H9 (cell line): ENCODE measurements around the gene GGA1. TPM values are rescaled to one million over a fixed set of nuclear protein-coding genes. Genes with fewer than 3 reads are reported as not detected.

ENCODE experiments used
- DNase-seq: peaks from one replicate; pipeline ENCODE4 v3.0.0-alpha.2; 2017
- H2AFZ ChIP-seq: one replicate; pipeline ENCODE4 v1.6.1; 2013; ENCODE audit warnings: mild to moderate bottlenecking, low read length, control low read depth, moderate library complexity
- H2AK5ac ChIP-seq: 2 replicates; pipeline ENCODE4 v1.6.1; 2013; ENCODE audit warnings: low read length, control low read depth, mixed read lengths; ENCODE audit not compliant: insufficient read length
- H2BK120ac ChIP-seq: one replicate; pipeline ENCODE4 v1.6.1; 2013; ENCODE audit warnings: low read depth, mild to moderate bottlenecking, low read length, control low read depth, inconsistent platforms; ENCODE audit not compliant: poor library complexity, severe bottlenecking
- H2BK12ac ChIP-seq: 2 replicates; pipeline ENCODE4 v1.6.1; 2013; ENCODE audit warnings: low read length, control low read depth, mixed read lengths, low read depth; ENCODE audit not compliant: insufficient read length
- H2BK15ac ChIP-seq: 2 replicates; pipeline ENCODE4 v1.6.1; 2013; ENCODE audit warnings: low read depth, low read length, control low read depth
- H2BK20ac ChIP-seq: one replicate; pipeline ENCODE4 v1.6.1; 2013; ENCODE audit warnings: low read depth, mild to moderate bottlenecking, low read length, control low read depth, inconsistent platforms; ENCODE audit not compliant: poor library complexity, severe bottlenecking
- H2BK5ac ChIP-seq: 2 replicates; pipeline ENCODE4 v1.6.1; 2013; ENCODE audit warnings: low read length, control low read depth, mixed read lengths; ENCODE audit not compliant: insufficient read length
- H3K14ac ChIP-seq: 2 replicates; pipeline ENCODE4 v1.6.1; 2013; ENCODE audit warnings: low read length, control low read depth; ENCODE audit not compliant: insufficient read depth
- H3K18ac ChIP-seq: 2 replicates; pipeline ENCODE4 v1.6.1; 2013; ENCODE audit warnings: low read depth, mild to moderate bottlenecking, mixed read lengths, low read length, control low read depth; ENCODE audit not compliant: insufficient read length
- H3K23ac ChIP-seq: 2 replicates; pipeline ENCODE4 v1.6.1; 2013; ENCODE audit warnings: low read length, control low read depth, mixed read lengths, low read depth; ENCODE audit not compliant: insufficient read length
- H3K23me2 ChIP-seq: 2 replicates; pipeline ENCODE4 v1.6.1; 2013; ENCODE audit warnings: low read depth, mild to moderate bottlenecking, mixed read lengths, low read length, control low read depth; ENCODE audit not compliant: insufficient read length, poor library complexity, severe bottlenecking
- H3K27ac ChIP-seq: 2 replicates; pipeline ENCODE4 v1.5.1; 2013; ENCODE audit warnings: low read length, control low read depth, mixed read lengths, low read depth; ENCODE audit not compliant: insufficient read length
- H3K27me3 ChIP-seq: 2 replicates; pipeline ENCODE4 v1.6.1; 2013; ENCODE audit warnings: low read length, control low read depth, inconsistent platforms; ENCODE audit not compliant: insufficient read depth
- H3K4ac ChIP-seq: 2 replicates; pipeline ENCODE4 v1.6.1; 2013; ENCODE audit warnings: low read depth, mild to moderate bottlenecking, control low read depth, inconsistent platforms, low read length, moderate library complexity
- H3K4me1 ChIP-seq: 2 replicates; pipeline ENCODE4 v1.6.1; 2013; ENCODE audit warnings: low read length, control low read depth, inconsistent platforms; ENCODE audit not compliant: insufficient read depth
- H3K4me2 ChIP-seq: 2 replicates; pipeline ENCODE4 v1.6.1; 2013; ENCODE audit warnings: low read length, control low read depth, mixed read lengths; ENCODE audit not compliant: insufficient read length, insufficient read depth
- H3K56ac ChIP-seq: 2 replicates; pipeline ENCODE4 v1.6.1; 2013; ENCODE audit warnings: low read depth, mild to moderate bottlenecking, mixed read lengths, low read length, control low read depth; ENCODE audit not compliant: insufficient read length
- H3K79me1 ChIP-seq: 2 replicates; pipeline ENCODE4 v1.6.1; 2013; ENCODE audit warnings: low read depth, mild to moderate bottlenecking, moderate library complexity, low read length, control low read depth, inconsistent platforms; ENCODE audit not compliant: insufficient read depth, poor library complexity, severe bottlenecking
- H3K79me2 ChIP-seq: 2 replicates; pipeline ENCODE4 v1.6.1; 2013; ENCODE audit warnings: low read length, control low read depth, inconsistent platforms; ENCODE audit not compliant: insufficient read depth
- H3K9ac ChIP-seq: 2 replicates; pipeline ENCODE4 v1.6.1; 2013; ENCODE audit warnings: low read length, control low read depth, mixed read lengths; ENCODE audit not compliant: insufficient read length; ENCODE audit errors: extremely low read depth
- H3K9me3 ChIP-seq: one replicate; pipeline ENCODE4 v1.6.1; 2013; ENCODE audit warnings: low read depth, low read length, inconsistent platforms; ENCODE audit not compliant: control insufficient read depth
- H3T11ph ChIP-seq: one replicate; pipeline ENCODE4 v1.6.1; 2013; ENCODE audit warnings: mild to moderate bottlenecking, low read length, control low read depth, inconsistent platforms
- H4K20me1 ChIP-seq: one replicate; pipeline ENCODE4 v1.6.1; 2013; ENCODE audit not compliant: control insufficient read depth, insufficient read length, insufficient read depth
- H4K5ac ChIP-seq: 2 replicates; pipeline ENCODE4 v1.6.1; 2013; ENCODE audit warnings: low read depth, mild to moderate bottlenecking, mixed read lengths, low read length, control low read depth; ENCODE audit not compliant: insufficient read length
- H4K8ac ChIP-seq: replicated peaks from 2 replicates; pipeline ENCODE4 v1.6.1; 2013; ENCODE audit warnings: low read length, control low read depth, mixed read lengths, low read depth; ENCODE audit not compliant: insufficient read length
- H4K91ac ChIP-seq: 2 replicates; pipeline ENCODE4 v1.6.1; 2013; ENCODE audit warnings: low read depth, mild to moderate bottlenecking, moderate library complexity, mixed read lengths, low read length, control low read depth; ENCODE audit not compliant: insufficient read length
- H3K27ac Mint-ChIP-seq, 3 experiments: 2 replicates in 2 of 3; 3 replicates in 1 of 3; pipeline ENCODE4 v1.8.0; 2020 to 2021; ENCODE audit warnings: mixed read lengths in 3 of 3, mild to moderate bottlenecking in 1 of 3, moderate library complexity in 1 of 3
- H3K27me3 Mint-ChIP-seq: 2 replicates; pipeline ENCODE4 v1.8.0; 2021; ENCODE audit warnings: low read depth, mild to moderate bottlenecking, moderate library complexity, mixed read lengths
- H3K36me3 Mint-ChIP-seq, 3 experiments: 2 replicates in 2 of 3; 3 replicates in 1 of 3; pipeline ENCODE4 v1.8.0; 2020 to 2021; ENCODE audit warnings: low read depth in 3 of 3, mixed read lengths in 3 of 3; ENCODE audit not compliant: insufficient read depth in 1 of 3
- H3K4me1 Mint-ChIP-seq, 2 experiments: 2 replicates each; pipeline ENCODE4 v1.8.0; 2020; ENCODE audit warnings: mixed read lengths in 2 of 2
- H3K4me3 Mint-ChIP-seq, 2 experiments: 2 replicates in 1 of 2; 3 replicates in 1 of 2; pipeline ENCODE4 v1.8.0; 2020 to 2021; ENCODE audit warnings: mild to moderate bottlenecking in 2 of 2, mixed read lengths in 2 of 2, moderate library complexity in 1 of 2
- H3K9me3 Mint-ChIP-seq, 2 experiments: 2 replicates in 1 of 2; 3 replicates in 1 of 2; pipeline ENCODE4 v1.8.0; 2020; ENCODE audit warnings: mild to moderate bottlenecking in 2 of 2, mixed read lengths in 2 of 2, moderate library complexity in 1 of 2
- WGBS: extraction: QIAGEN DNeasy Blood & Tissue Kit; methylation state at CpG from one replicate; pipeline ENCODE4 v1.1.7; 2013; ENCODE audit warnings: missing lambda C conversion rate, low lambda C conversion rate, mixed read lengths; ENCODE audit not compliant: insufficient read length; ENCODE audit errors: extremely low coverage; 5-methylcytosine and 5-hydroxymethylcytosine counted together
- total RNA-seq: library from RNA; stranded (reverse); gene quantifications from 2 replicates; pipeline ENCODE4 v1.2.1, GENCODE V29; 2021
- TF ChIP-seq, protein P1 (sequence below): fragments of 200-600 bp; sonication (generic); conservative IDR thresholded peaks from 3 replicates; pipeline ENCODE4 v1.8.0; 2021; ENCODE audit warnings: antibody characterized with exemption, mild to moderate bottlenecking

The GGA1 gene
- total RNA-seq, 1 experiment from 2014 or later = 61.7 TPM

DNA sequence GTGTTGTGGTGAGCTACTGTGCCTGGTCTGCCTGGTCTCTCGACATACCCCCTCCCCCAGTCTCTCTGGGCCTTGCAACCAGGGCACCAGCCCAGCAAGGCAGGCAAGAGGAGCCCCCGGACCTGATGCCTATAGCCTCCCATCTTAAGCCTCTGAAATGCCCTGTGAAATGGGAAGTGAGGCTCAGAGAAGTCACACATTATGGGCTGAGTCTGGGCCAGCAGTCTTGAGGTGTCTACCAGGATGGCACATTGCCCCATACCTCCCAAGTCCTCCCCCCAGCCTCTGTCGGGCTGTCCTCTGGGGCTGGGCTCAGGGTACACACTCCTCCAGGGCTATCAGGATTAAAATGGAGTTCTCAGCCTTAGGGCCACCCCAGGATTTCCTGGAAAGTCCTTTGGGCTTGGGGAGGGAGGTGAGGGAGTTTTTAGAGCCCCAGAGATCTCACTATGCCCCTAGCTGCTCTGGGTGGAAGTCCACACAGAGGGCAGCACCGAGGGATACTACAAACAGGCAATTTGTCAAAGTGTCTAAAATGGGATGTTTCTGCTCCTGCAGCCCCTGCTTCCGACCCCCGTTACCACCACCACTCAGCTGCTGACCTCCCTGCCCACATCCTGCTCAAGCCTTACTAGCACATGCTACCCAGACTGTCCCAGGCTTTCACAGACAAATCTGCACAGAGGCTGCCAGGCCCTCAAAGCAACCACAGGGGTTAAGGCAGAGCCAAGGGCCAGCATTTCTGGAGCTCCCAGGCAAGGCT lies 27.7 kb downstream of the GGA1 start:
- H3K27ac Mint-ChIP-seq = peak overlapping the region in 2 of 3 experiments; percentile 65 to 75; a peak in 2 of 7 replicates
- no peak overlapping the region; a peak in 1 of 5 replicates for H3K4me3 Mint-ChIP-seq
- no peaks in the 10 kb centered on the region for H3K79me2 ChIP-seq
- H3K14ac ChIP-seq = no peak overlapping the region; the same call in 1 of the 2 replicates
- H3T11ph ChIP-seq = no peak overlapping the region
- no peak overlapping the region for H4K5ac ChIP-seq
- no peak overlapping the region for H2BK12ac ChIP-seq
- no peak overlapping the region for H3K18ac ChIP-seq
- H3K79me1 ChIP-seq = no peaks in the 10 kb centered on the region
- TF ChIP-seq, protein P1, sequence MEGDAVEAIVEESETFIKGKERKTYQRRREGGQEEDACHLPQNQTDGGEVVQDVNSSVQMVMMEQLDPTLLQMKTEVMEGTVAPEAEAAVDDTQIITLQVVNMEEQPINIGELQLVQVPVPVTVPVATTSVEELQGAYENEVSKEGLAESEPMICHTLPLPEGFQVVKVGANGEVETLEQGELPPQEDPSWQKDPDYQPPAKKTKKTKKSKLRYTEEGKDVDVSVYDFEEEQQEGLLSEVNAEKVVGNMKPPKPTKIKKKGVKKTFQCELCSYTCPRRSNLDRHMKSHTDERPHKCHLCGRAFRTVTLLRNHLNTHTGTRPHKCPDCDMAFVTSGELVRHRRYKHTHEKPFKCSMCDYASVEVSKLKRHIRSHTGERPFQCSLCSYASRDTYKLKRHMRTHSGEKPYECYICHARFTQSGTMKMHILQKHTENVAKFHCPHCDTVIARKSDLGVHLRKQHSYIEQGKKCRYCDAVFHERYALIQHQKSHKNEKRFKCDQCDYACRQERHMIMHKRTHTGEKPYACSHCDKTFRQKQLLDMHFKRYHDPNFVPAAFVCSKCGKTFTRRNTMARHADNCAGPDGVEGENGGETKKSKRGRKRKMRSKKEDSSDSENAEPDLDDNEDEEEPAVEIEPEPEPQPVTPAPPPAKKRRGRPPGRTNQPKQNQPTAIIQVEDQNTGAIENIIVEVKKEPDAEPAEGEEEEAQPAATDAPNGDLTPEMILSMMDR = peak; percentile 45
- no peak overlapping the region for H2AFZ ChIP-seq
- H3K4me2 ChIP-seq = no peak overlapping the region
- H3K4ac ChIP-seq = no peak overlapping the region
- no peak overlapping the region for H3K9ac ChIP-seq
- H3K4me1 Mint-ChIP-seq = peaks cover 35 to 44% of the 10 kb centered on the region in 2 experiments
- H3K9me3 Mint-ChIP-seq = no peaks in the 10 kb centered on the region
- H3K23ac ChIP-seq = no peak overlapping the region
- H4K20me1 ChIP-seq = no peaks in the 10 kb centered on the region
- no peak overlapping the region for H4K91ac ChIP-seq
- H2BK120ac ChIP-seq = no peak overlapping the region
- H2BK5ac ChIP-seq = no peak overlapping the region
- no peak overlapping the region for H3K27ac ChIP-seq
- no peaks in the 10 kb centered on the region; the same call in 1 of the 2 replicates for H3K27me3 Mint-ChIP-seq
- no peak overlapping the region for H2BK15ac ChIP-seq
- H2BK20ac ChIP-seq = no peak overlapping the region
- H3K27me3 ChIP-seq = no peaks in the 10 kb centered on the region
- H3K36me3 Mint-ChIP-seq = peaks cover 0 to 8% (median 8%) of the 10 kb centered on the region in 3 experiments; a peak in 5 of 7 replicates
- H3K23me2 ChIP-seq = peaks cover 8% of the 10 kb centered on the region
- peaks cover 5% of the 10 kb centered on the region; the same call in 1 of the 2 replicates for H3K4me1 ChIP-seq
- no peak for DNase-seq
- no peak overlapping the region for H4K8ac ChIP-seq
- no peaks in the 10 kb centered on the region for H3K9me3 ChIP-seq
- H2AK5ac ChIP-seq = no peak overlapping the region
- H3K56ac ChIP-seq = no peak overlapping the region
- no CpG with 5 or more reads among the region's 6 CpGs for WGBS
